HepG2 (cell line): Measurements from ENCODE around the gene SSC5D. TPM values are rescaled to one million over a fixed set of nuclear protein-coding genes. Genes with fewer than 3 reads are reported as not detected.

ENCODE experiments used
- AGO1 ChIP-seq: fragments of 200-400 bp; formaldehyde crosslinking; IDR thresholded peaks from 2 replicates; pipeline ENCODE4 v1.6.1; 2017; ENCODE audit warnings: mild to moderate bottlenecking, low read depth, low read length, moderate library complexity; ENCODE audit not compliant: poor library complexity, severe bottlenecking
- ERF ChIP-seq: IDR thresholded peaks from 2 replicates; pipeline ENCODE4 v1.6.1; 2018; ENCODE audit warnings: missing biosample characterization, missing genetic modification reagents
- FOXK2 ChIP-seq: fragments of 450-650 bp; IDR thresholded peaks from 2 replicates; pipeline ENCODE4 v1.6.1; 2016
- MTF1 ChIP-seq: sonication (generic); formaldehyde crosslinking; IDR thresholded peaks from 2 replicates; pipeline ENCODE4 v1.5.0; 2020; ENCODE audit warnings: missing genetic modification reagents
- SOX5 ChIP-seq: IDR thresholded peaks from 2 replicates; pipeline ENCODE4 v1.6.1; 2016; ENCODE audit warnings: borderline replicate concordance
- YEATS4 ChIP-seq: sonication (generic); formaldehyde crosslinking; IDR thresholded peaks from 2 replicates; pipeline ENCODE4 v1.4.0; 2020; ENCODE audit warnings: missing genetic modification reagents, borderline replicate concordance
- ZNF550 ChIP-seq: sonication (generic); formaldehyde crosslinking; IDR thresholded peaks from 2 replicates; pipeline ENCODE4 v1.4.0; 2020; ENCODE audit warnings: mild to moderate bottlenecking, missing genetic modification reagents, borderline replicate concordance
- ZNF556 ChIP-seq: sonication (generic); formaldehyde crosslinking; IDR thresholded peaks from 2 replicates; pipeline ENCODE4 v1.4.0; 2020; ENCODE audit warnings: mild to moderate bottlenecking, missing genetic modification reagents, borderline replicate concordance
- ZNF652 ChIP-seq: IDR thresholded peaks from 2 replicates; pipeline ENCODE4 v1.6.1; 2016; ENCODE audit warnings: low read depth, borderline replicate concordance
- polyA plus RNA-seq, 8 experiments: library from polyadenylated mRNA; depleted of rRNA in 3 of 8; stranded (reverse) in 7 of 8; unstranded in 1 of 8; fragments of >200 nt; fragmentation: Illumina TruSeq in 4 of 8; extraction: Trizol in 4 of 8; gene quantifications; 2 replicates each; pipeline versions ENCODE4 v1.2.1 to v1.2.3, GENCODE V29; 2011 to 2016; ENCODE audit warnings: low read depth in 4 of 8, missing spikeins in 1 of 8, mixed read lengths in 1 of 8; ENCODE audit not compliant: insufficient read depth in 1 of 8
- total RNA-seq, 5 experiments: library from RNA; depleted of rRNA; stranded (reverse); fragments of >200 nt; fragmentation: Illumina TruSeq; extraction: Trizol; gene quantifications; 2 replicates each; pipeline ENCODE4 v1.2.3, GENCODE V29; 2016; ENCODE audit warnings: low read depth in 1 of 5
- TF ChIP-seq, protein P1 (sequence below): sonication (generic); formaldehyde crosslinking; IDR thresholded peaks from 2 replicates; pipeline ENCODE4 v1.8.0; 2022; ENCODE audit warnings: missing genetic modification reagents, mild to moderate bottlenecking, moderate library complexity, borderline replicate concordance
- TF ChIP-seq, protein P2 (sequence below): sonication (generic); formaldehyde crosslinking; IDR thresholded peaks from 2 replicates; pipeline ENCODE4 v1.4.0; 2020; ENCODE audit warnings: missing genetic modification reagents
- TF ChIP-seq, protein P3 (sequence below): sonication (generic); formaldehyde crosslinking; IDR thresholded peaks from 2 replicates; pipeline ENCODE4 v1.9.0; 2021; ENCODE audit warnings: missing genetic modification reagents, mild to moderate bottlenecking, borderline replicate concordance
- TF ChIP-seq, protein P4 (sequence below): sonication (generic); formaldehyde crosslinking; IDR thresholded peaks from 2 replicates; pipeline ENCODE4 v1.4.0; 2020; ENCODE audit warnings: mild to moderate bottlenecking, low read depth, missing genetic modification reagents
- TF ChIP-seq, protein P5 (sequence below): IDR thresholded peaks from 2 replicates; pipeline ENCODE4 v1.4.0; 2020; ENCODE audit warnings: mild to moderate bottlenecking, missing genetic modification reagents
- TF ChIP-seq, protein P6 (sequence below): sonication (generic); formaldehyde crosslinking; IDR thresholded peaks from 2 replicates; pipeline ENCODE4 v1.4.0; 2020; ENCODE audit warnings: missing genetic modification reagents

Gene SSC5D
- total and polyA plus RNA-seq, 2 of the 13 experiments (the other 11 are each of a cell fraction or from before 2014, with no cell fraction given), result not detected

DNA sequence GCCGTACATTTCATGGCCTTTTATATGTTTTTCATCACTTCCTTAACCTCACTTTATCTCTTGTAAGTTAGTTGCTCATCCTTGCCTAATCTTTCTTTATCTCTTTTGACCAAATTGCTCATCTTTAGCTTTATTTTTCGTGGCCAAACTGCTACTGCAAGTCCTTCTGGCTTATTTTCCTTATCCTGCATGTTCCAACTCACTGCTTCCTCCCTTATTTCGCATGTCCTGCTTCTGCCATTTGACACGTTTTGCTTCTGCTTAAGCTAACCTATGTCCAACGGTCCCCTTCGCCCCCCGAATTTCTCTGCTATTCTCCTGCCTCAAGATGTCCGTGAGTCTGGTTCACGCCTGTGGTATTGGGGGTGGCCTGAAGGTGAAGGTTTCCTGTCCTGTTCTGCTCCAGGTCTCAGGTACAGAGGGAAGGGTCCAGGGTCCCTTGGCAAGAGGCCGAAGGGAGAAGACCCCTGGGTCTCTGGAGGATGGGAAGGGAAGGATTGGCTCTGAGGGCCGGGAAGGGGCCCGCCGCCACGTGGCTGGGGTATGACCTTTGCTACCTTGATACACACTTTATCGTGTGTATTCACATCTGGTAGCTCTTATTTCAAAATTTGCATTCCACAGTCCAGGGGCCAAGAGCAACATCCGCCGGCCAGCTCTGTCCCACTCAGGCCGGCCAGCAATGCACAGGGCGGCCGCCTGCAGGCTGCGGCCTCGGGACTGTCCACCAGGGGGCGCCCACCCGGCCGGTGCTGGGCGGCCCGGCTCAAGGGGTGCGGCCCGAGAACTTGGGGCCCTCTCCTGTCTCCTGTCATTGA, 20.8 kb upstream of the SSC5D start (continued):
- TF ChIP-seq, protein P1, sequence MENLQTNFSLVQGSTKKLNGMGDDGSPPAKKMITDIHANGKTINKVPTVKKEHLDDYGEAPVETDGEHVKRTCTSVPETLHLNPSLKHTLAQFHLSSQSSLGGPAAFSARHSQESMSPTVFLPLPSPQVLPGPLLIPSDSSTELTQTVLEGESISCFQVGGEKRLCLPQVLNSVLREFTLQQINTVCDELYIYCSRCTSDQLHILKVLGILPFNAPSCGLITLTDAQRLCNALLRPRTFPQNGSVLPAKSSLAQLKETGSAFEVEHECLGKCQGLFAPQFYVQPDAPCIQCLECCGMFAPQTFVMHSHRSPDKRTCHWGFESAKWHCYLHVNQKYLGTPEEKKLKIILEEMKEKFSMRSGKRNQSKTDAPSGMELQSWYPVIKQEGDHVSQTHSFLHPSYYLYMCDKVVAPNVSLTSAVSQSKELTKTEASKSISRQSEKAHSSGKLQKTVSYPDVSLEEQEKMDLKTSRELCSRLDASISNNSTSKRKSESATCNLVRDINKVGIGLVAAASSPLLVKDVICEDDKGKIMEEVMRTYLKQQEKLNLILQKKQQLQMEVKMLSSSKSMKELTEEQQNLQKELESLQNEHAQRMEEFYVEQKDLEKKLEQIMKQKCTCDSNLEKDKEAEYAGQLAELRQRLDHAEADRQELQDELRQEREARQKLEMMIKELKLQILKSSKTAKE (CRISPR knock-in tag), result no peak
- TF ChIP-seq, protein P2, sequence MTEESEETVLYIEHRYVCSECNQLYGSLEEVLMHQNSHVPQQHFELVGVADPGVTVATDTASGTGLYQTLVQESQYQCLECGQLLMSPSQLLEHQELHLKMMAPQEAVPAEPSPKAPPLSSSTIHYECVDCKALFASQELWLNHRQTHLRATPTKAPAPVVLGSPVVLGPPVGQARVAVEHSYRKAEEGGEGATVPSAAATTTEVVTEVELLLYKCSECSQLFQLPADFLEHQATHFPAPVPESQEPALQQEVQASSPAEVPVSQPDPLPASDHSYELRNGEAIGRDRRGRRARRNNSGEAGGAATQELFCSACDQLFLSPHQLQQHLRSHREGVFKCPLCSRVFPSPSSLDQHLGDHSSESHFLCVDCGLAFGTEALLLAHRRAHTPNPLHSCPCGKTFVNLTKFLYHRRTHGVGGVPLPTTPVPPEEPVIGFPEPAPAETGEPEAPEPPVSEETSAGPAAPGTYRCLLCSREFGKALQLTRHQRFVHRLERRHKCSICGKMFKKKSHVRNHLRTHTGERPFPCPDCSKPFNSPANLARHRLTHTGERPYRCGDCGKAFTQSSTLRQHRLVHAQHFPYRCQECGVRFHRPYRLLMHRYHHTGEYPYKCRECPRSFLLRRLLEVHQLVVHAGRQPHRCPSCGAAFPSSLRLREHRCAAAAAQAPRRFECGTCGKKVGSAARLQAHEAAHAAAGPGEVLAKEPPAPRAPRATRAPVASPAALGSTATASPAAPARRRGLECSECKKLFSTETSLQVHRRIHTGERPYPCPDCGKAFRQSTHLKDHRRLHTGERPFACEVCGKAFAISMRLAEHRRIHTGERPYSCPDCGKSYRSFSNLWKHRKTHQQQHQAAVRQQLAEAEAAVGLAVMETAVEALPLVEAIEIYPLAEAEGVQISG (CRISPR knock-in tag), result peak; percentile 34; the same call in 1 of the 2 replicates
- no peak for TF ChIP-seq ZNF652
- TF ChIP-seq, protein P3, sequence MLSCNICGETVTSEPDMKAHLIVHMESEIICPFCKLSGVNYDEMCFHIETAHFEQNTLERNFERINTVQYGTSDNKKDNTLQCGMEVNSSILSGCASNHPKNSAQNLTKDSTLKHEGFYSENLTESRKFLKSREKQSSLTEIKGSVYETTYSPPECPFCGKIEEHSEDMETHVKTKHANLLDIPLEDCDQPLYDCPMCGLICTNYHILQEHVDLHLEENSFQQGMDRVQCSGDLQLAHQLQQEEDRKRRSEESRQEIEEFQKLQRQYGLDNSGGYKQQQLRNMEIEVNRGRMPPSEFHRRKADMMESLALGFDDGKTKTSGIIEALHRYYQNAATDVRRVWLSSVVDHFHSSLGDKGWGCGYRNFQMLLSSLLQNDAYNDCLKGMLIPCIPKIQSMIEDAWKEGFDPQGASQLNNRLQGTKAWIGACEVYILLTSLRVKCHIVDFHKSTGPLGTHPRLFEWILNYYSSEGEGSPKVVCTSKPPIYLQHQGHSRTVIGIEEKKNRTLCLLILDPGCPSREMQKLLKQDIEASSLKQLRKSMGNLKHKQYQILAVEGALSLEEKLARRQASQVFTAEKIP, result no peak
- no peak for TF ChIP-seq AGO1
- TF ChIP-seq ZNF556, result no peak
- 0 out of 2 replicates have a peak, but pooled peaks have one; percentile 26 for TF ChIP-seq SOX5
- TF ChIP-seq, protein P4, sequence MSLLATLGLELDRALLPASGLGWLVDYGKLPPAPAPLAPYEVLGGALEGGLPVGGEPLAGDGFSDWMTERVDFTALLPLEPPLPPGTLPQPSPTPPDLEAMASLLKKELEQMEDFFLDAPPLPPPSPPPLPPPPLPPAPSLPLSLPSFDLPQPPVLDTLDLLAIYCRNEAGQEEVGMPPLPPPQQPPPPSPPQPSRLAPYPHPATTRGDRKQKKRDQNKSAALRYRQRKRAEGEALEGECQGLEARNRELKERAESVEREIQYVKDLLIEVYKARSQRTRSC, result no peak
- no peak for TF ChIP-seq ZNF550 (CRISPR knock-in tag)
- TF ChIP-seq, protein P5, sequence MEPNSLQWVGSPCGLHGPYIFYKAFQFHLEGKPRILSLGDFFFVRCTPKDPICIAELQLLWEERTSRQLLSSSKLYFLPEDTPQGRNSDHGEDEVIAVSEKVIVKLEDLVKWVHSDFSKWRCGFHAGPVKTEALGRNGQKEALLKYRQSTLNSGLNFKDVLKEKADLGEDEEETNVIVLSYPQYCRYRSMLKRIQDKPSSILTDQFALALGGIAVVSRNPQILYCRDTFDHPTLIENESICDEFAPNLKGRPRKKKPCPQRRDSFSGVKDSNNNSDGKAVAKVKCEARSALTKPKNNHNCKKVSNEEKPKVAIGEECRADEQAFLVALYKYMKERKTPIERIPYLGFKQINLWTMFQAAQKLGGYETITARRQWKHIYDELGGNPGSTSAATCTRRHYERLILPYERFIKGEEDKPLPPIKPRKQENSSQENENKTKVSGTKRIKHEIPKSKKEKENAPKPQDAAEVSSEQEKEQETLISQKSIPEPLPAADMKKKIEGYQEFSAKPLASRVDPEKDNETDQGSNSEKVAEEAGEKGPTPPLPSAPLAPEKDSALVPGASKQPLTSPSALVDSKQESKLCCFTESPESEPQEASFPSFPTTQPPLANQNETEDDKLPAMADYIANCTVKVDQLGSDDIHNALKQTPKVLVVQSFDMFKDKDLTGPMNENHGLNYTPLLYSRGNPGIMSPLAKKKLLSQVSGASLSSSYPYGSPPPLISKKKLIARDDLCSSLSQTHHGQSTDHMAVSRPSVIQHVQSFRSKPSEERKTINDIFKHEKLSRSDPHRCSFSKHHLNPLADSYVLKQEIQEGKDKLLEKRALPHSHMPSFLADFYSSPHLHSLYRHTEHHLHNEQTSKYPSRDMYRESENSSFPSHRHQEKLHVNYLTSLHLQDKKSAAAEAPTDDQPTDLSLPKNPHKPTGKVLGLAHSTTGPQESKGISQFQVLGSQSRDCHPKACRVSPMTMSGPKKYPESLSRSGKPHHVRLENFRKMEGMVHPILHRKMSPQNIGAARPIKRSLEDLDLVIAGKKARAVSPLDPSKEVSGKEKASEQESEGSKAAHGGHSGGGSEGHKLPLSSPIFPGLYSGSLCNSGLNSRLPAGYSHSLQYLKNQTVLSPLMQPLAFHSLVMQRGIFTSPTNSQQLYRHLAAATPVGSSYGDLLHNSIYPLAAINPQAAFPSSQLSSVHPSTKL (CRISPR knock-in tag), result peak; percentile 28; the same call in 1 of the 2 replicates
- TF ChIP-seq, protein P6, sequence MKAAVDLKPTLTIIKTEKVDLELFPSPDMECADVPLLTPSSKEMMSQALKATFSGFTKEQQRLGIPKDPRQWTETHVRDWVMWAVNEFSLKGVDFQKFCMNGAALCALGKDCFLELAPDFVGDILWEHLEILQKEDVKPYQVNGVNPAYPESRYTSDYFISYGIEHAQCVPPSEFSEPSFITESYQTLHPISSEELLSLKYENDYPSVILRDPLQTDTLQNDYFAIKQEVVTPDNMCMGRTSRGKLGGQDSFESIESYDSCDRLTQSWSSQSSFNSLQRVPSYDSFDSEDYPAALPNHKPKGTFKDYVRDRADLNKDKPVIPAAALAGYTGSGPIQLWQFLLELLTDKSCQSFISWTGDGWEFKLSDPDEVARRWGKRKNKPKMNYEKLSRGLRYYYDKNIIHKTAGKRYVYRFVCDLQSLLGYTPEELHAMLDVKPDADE (CRISPR knock-in tag), result no peak
- peak; percentile 50; the same call in 1 of the 2 replicates for TF ChIP-seq YEATS4 (CRISPR knock-in tag)
- TF ChIP-seq FOXK2, result no peak
- no peak for TF ChIP-seq ERF (CRISPR knock-in tag)
- TF ChIP-seq MTF1 (CRISPR knock-in tag), result no peak
